ENCODE measurements around the gene PSMB10.

PSMB10 gene

DNA sequence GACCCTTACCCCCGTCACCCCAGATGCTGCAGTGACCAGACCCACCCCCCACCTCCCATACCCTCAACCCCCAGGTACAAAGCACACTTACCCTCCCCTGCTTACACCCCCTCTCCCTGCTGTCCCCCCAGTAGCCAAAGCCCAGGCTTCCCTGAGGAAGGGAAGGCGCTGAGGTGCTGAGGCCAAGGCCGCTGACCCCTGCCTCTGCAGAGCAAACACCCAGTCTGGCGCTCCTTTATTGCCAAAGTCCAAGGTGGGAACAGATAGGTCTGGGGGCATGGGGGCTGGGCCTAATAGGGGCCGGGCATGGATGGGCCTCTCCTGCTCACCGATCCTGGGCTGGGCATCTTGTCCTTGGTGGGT, 6.6 kb upstream of the PSMB10 start (continued):
- TF ChIP-seq SP3 (tag by site-specific recombination; IDR thresholded peaks at IDR 0.05) = no peak

DNA sequence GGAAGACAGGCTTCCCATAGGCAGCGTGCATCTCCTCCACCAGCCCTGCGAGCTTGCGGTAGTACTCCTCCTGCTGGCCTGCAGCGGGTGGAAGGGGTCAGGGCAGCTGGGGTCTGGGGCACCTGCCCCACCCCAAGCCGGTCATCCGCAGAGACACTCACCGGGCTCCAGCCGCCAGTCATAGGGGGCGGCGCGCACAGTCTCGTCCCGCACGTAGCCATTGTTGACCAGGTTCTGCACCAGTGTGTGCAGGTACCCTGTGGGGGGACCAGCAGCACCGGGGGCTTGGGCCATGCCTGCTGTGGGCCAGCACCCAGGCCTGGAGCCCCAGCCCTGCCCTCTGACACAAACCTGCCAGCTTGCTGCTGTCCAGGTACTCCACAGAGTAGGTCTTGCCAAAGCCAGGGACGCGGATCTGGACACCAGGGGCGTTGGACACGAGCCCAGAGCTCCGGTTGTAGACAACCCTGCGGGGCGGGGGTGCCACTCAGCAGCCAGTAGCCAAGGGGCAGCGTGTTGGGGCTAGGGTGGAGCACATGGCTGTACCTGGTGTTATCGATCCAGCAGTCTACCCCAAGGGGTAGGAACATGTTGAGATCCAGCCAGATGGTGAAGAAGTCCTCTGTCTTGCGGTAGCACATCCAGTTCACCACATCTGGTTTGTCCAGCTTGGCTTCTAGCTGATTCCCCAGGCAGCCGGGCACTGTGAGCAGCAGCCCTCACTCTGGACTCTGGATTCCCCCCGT, 6.0 kb upstream of the PSMB10 start:
- no peak overlapping the region for H3K27ac ChIP-seq (ENCODE audit: extremely low read depth, low read depth, low read length)
- ChIA-PET POLR2A (interaction anchor here (0.5 to 1.6 kb wide), 5 partner anchors 17 to 295 kb away, joined by 3 to 7 read pairs (median 4); no protein-coding TSS in a partner anchor), CTCF (interaction anchor here (0.6 to 2.3 kb wide), 16 partner anchors 11 to 1230 kb away, joined by 3 to 14 read pairs (median 3); partner anchors contain the start of gene NRN1L)
- H3K36me3 ChIP-seq (ENCODE audit: control insufficient read depth in 2 of 2, insufficient read depth in 1 of 2, low read length in 2 of 2) = peaks cover 0 to 69% of the 10 kb centered on the region in 2 experiments; a peak in 2 of 3 replicates
- TF ChIP-seq, protein P1, sequence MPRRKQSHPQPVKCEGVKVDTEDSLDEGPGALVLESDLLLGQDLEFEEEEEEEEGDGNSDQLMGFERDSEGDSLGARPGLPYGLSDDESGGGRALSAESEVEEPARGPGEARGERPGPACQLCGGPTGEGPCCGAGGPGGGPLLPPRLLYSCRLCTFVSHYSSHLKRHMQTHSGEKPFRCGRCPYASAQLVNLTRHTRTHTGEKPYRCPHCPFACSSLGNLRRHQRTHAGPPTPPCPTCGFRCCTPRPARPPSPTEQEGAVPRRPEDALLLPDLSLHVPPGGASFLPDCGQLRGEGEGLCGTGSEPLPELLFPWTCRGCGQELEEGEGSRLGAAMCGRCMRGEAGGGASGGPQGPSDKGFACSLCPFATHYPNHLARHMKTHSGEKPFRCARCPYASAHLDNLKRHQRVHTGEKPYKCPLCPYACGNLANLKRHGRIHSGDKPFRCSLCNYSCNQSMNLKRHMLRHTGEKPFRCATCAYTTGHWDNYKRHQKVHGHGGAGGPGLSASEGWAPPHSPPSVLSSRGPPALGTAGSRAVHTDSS (tag by site-specific recombination; IDR thresholded peaks at IDR 0.05) = no peak
- TF ChIP-seq, protein P2, sequence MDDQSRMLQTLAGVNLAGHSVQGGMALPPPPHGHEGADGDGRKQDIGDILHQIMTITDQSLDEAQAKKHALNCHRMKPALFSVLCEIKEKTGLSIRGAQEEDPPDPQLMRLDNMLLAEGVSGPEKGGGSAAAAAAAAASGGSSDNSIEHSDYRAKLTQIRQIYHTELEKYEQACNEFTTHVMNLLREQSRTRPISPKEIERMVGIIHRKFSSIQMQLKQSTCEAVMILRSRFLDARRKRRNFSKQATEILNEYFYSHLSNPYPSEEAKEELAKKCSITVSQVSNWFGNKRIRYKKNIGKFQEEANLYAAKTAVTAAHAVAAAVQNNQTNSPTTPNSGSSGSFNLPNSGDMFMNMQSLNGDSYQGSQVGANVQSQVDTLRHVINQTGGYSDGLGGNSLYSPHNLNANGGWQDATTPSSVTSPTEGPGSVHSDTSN (CRISPR knock-in tag; IDR thresholded peaks at IDR 0.05) = no peak
- TF ChIP-seq KLF8 (tag by site-specific recombination; IDR thresholded peaks at IDR 0.05) = no peak
- TF ChIP-seq ZNF776 (tag by site-specific recombination; IDR thresholded peaks at IDR 0.05; ENCODE audit: borderline replicate concordance) = no peak
- no peak for TF ChIP-seq ZNF747 (tag by site-specific recombination; IDR thresholded peaks at IDR 0.05)
- no peak for TF ChIP-seq KLF10 (tag by site-specific recombination; IDR thresholded peaks at IDR 0.05)
- TF ChIP-seq PRDM1 (tag by site-specific recombination; IDR thresholded peaks at IDR 0.05) = no peak
- TF ChIP-seq ZNF184 (tag by site-specific recombination; IDR thresholded peaks at IDR 0.05) = no peak
- no peak for TF ChIP-seq ZBTB8A (tag by site-specific recombination; IDR thresholded peaks at IDR 0.05)
- TF ChIP-seq ZIC2 (tag by site-specific recombination; IDR thresholded peaks at IDR 0.05) = no peak
- TF ChIP-seq ZNF473 (tag by site-specific recombination; IDR thresholded peaks at IDR 0.05) = no peak
- TF ChIP-seq, protein P3, sequence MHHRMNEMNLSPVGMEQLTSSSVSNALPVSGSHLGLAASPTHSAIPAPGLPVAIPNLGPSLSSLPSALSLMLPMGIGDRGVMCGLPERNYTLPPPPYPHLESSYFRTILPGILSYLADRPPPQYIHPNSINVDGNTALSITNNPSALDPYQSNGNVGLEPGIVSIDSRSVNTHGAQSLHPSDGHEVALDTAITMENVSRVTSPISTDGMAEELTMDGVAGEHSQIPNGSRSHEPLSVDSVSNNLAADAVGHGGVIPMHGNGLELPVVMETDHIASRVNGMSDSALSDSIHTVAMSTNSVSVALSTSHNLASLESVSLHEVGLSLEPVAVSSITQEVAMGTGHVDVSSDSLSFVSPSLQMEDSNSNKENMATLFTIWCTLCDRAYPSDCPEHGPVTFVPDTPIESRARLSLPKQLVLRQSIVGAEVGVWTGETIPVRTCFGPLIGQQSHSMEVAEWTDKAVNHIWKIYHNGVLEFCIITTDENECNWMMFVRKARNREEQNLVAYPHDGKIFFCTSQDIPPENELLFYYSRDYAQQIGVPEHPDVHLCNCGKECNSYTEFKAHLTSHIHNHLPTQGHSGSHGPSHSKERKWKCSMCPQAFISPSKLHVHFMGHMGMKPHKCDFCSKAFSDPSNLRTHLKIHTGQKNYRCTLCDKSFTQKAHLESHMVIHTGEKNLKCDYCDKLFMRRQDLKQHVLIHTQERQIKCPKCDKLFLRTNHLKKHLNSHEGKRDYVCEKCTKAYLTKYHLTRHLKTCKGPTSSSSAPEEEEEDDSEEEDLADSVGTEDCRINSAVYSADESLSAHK (tag by site-specific recombination; IDR thresholded peaks at IDR 0.05) = no peak
- TF ChIP-seq, protein P4, sequence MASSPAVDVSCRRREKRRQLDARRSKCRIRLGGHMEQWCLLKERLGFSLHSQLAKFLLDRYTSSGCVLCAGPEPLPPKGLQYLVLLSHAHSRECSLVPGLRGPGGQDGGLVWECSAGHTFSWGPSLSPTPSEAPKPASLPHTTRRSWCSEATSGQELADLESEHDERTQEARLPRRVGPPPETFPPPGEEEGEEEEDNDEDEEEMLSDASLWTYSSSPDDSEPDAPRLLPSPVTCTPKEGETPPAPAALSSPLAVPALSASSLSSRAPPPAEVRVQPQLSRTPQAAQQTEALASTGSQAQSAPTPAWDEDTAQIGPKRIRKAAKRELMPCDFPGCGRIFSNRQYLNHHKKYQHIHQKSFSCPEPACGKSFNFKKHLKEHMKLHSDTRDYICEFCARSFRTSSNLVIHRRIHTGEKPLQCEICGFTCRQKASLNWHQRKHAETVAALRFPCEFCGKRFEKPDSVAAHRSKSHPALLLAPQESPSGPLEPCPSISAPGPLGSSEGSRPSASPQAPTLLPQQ (tag by site-specific recombination; IDR thresholded peaks at IDR 0.05) = no peak
- no peak for TF ChIP-seq ZNF426 (tag by site-specific recombination; IDR thresholded peaks at IDR 0.05)
- no peak for TF ChIP-seq ZNF341 (tag by site-specific recombination; IDR thresholded peaks at IDR 0.05; ENCODE audit: low read depth)
- TF ChIP-seq ZNF510 (tag by site-specific recombination; IDR thresholded peaks at IDR 0.05; ENCODE audit: insufficient replicate concordance) = no peak
- no peak for TF ChIP-seq ZNF140 (tag by site-specific recombination; IDR thresholded peaks at IDR 0.05)
- no peak for TF ChIP-seq ZNF23 (tag by site-specific recombination; IDR thresholded peaks at IDR 0.05; ENCODE audit: borderline replicate concordance)
- H3K4me3 ChIP-seq (ENCODE audit: low read depth, low read length) = no peak overlapping the region
- H3K4me1 ChIP-seq (ENCODE audit: control insufficient read depth, insufficient read depth, low read length) = no peaks in the 10 kb centered on the region
- H3K9me3 ChIP-seq (ENCODE audit: control insufficient read depth, insufficient read depth, low read depth, low read length) = no peaks in the 10 kb centered on the region
